Psoas muscle (tissue), 8 donors: Measurements from ENCODE around the gene SCAPER. TPM values are rescaled to one million over a fixed set of nuclear protein-coding genes. Genes with fewer than 3 reads are reported as not detected.

Source experiments
- ATAC-seq, 4 donors: fragments of 200-7000 bp; cut with Tn5 transposase; one replicate each; pipeline ENCODE4 v1.9.1; 2020; ENCODE audit warnings: moderate library complexity in 3 of 4, mild to moderate bottlenecking in 2 of 4
- DNase-seq, 2 donors: peaks; one replicate each; pipeline ENCODE4 v3.0.0-alpha.2; 2020
- H3K27ac ChIP-seq: fragments of 200-600 bp; one replicate; pipeline ENCODE4 v1.8.0; 2022
- H3K27me3 ChIP-seq, 3 donors: fragments of 200-600 bp in 1 of 3; one replicate each; pipeline versions ENCODE4 v1.6.1 to v1.8.0; 2013 to 2022; ENCODE audit warnings: low read length in 2 of 3, mild to moderate bottlenecking in 2 of 3, moderate library complexity in 1 of 3; ENCODE audit not compliant: insufficient read depth in 3 of 3
- H3K36me3 ChIP-seq, 2 donors: fragments of 200-600 bp in 1 of 2; one replicate each; pipeline versions ENCODE4 v1.6.1 to v1.8.0; 2013 to 2022; ENCODE audit warnings: low read depth in 1 of 2, mild to moderate bottlenecking in 1 of 2, moderate library complexity in 1 of 2; ENCODE audit not compliant: insufficient read depth in 1 of 2
- H3K4me1 ChIP-seq: fragments of 200-600 bp; one replicate; pipeline ENCODE4 v1.8.0; 2022
- H3K4me3 ChIP-seq: fragments of 200-600 bp; one replicate; pipeline ENCODE4 v1.8.0; 2022; ENCODE audit warnings: mild to moderate bottlenecking
- H3K9me3 ChIP-seq: fragments of 200-600 bp; one replicate; pipeline ENCODE4 v1.8.0; 2022
- CTCF ChIP-seq: fragments of 200-600 bp; IDR thresholded peaks from one replicate; pipeline ENCODE4 v1.8.0; 2022; ENCODE audit warnings: antibody characterized with exemption
- WGBS, 3 donors: extraction: QIAGEN DNeasy Blood & Tissue Kit; methylation state at CpG; one replicate each; pipeline versions ENCODE4 v1.1.6 to v1.1.7; 2013; 5-methylcytosine and 5-hydroxymethylcytosine counted together
- intact Hi-C, 2 donors: fragments of 100-400 bp; cut with DNase I; formaldehyde crosslinking; loops; one replicate each; pipeline versions ENCODE4 v1.11.0 to v1.14.2; 2022
- polyA plus RNA-seq, 3 donors: library from polyadenylated mRNA; stranded (reverse); fragments of 200-250 nt; gene quantifications; one replicate each; pipeline ENCODE4 v1.2.3, GENCODE V29; 2013
- total RNA-seq, 4 donors: library from RNA; stranded (reverse); fragmentation: NEBNext Ultra II Directional in 2 of 4; extraction: Animal tissue kit (Norgen Biotek cat#: 25700) in 2 of 4; gene quantifications; one replicate each; pipeline versions ENCODE4 v1.2.1 to v1.2.4, GENCODE V29; 2021 to 2023
- donor health status: healthy with polysubstance abuse.
- donor health status: DM: no; HTN: no; CAD: no; lungs with moderate emphysema.
- donor health status: Bipolar disorder and iron deficiency.
- donor health status: healthy.
- donor health status: DM: yes; HTN: yes; CAD: no.
- donor health status: DM: no; HTN: no; CAD: no.
- donor health status: DM: no; HTN: no; CAD: no.
- donor health status: DM: yes; HTN: yes; CAD: no.

SCAPER gene
- total and polyA plus RNA-seq, 7 donors = 4.1 to 28.7 (median 20.0) TPM

GRCh38 chr15:76772776-76773175 lies 132.4 kb downstream of the SCAPER start:
- H3K27me3 ChIP-seq = no peaks in the 10 kb centered on the region
- H3K27ac ChIP-seq = no peak overlapping the region
- WGBS, 3 donors = 90 to 95% (median 95%) methylated on average over 1 of the region's 1 CpG
- H3K9me3 ChIP-seq = no peaks in the 10 kb centered on the region
- no peaks in the 10 kb centered on the region for H3K4me1 ChIP-seq
- intact Hi-C loops = no loop called here
- no peak for TF ChIP-seq CTCF
- ATAC-seq (no peak), DNase-seq (no peak)
- peaks cover 3 to 13% of the 10 kb centered on the region in 2 donors for H3K36me3 ChIP-seq
- H3K4me3 ChIP-seq = no peak overlapping the region

DNA sequence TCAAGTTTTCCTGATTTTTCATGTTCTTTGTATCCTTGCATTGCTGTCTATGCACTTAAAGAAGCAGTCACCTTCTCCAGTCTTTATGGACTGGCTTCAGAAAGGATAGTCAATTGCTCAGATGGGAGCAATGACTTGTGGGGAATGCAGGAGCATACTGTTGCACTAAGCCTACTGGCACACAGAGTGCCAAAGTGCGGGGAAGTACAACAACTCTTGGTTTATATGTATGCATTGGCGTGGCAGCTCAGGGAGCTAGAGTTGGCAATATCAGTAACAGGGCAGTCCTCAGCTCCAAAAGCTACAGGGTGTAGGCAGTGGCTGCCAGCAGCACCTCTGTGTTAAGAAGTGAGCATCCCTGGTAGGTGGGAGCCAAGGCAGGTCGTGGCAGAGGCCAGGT lies 141.1 kb downstream of the SCAPER start:
- WGBS, 3 donors = 93 to 95% (median 94%) methylated on average over 3 of the region's 3 CpGs
- Histone ChIP-seq H3K27ac (no peak overlapping the region), H3K27me3 (no peaks in the 10 kb centered on the region), H3K9me3 (peaks cover 4% of the 10 kb centered on the region), H3K36me3 (peaks cover 6 to 78% of the 10 kb centered on the region in 2 donors), H3K4me1 (no peaks in the 10 kb centered on the region), H3K4me3 (no peak overlapping the region)
- intact Hi-C loops = no loop called here
- ATAC-seq (no peak), DNase-seq (no peak)
- no peak for TF ChIP-seq CTCF

- H3K36me3 ChIP-seq = peaks cover 6 to 82% of the 10 kb centered on the region in 2 donors
- ATAC-seq = no peak
- H3K9me3 ChIP-seq = peaks cover 4% of the 10 kb centered on the region
- WGBS, 3 donors = 97 to 100% (median 99%) methylated on average over 2 of the region's 2 CpGs
- no peak for DNase-seq
- no peak for TF ChIP-seq CTCF
- no peak overlapping the region for H3K27ac ChIP-seq
- H3K4me3 ChIP-seq = no peak overlapping the region
- no peaks in the 10 kb centered on the region for H3K27me3 ChIP-seq
- intact Hi-C loops = no loop called here
- H3K4me1 ChIP-seq = no peaks in the 10 kb centered on the region
These were observed 141.6 kb downstream of the SCAPER start for GRCh38 chr15:76763554-76763953.

DNA sequence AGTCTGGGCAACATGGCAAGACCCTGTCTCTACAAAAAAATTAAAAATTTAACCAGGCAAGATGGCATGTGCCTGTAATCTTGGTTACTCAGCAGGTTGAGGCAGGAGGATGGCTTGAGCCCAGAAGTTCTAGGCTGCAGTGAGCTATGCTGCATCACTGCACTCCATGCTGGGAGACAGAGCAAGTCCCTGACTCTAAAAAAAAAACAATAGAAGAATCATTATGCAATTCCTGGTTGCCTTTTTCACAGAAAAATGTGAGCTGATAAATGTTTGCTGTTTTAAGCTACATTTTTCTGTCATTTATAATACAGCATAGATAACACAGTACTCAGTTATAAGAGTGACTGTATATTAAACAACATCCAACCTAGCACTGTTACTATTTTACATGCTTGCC lies 148.8 kb downstream of the SCAPER start:
- Histone ChIP-seq H3K27me3 (no peaks in the 10 kb centered on the region), H3K9me3 (peaks cover 3% of the 10 kb centered on the region), H3K27ac (no peak overlapping the region), H3K4me1 (no peaks in the 10 kb centered on the region), H3K36me3 (peaks cover 2 to 51% of the 10 kb centered on the region in 2 donors), H3K4me3 (no peak overlapping the region)
- no peak for TF ChIP-seq CTCF
- no peak for DNase-seq
- intact Hi-C loops = no loop called here
- ATAC-seq = no peak

DNA sequence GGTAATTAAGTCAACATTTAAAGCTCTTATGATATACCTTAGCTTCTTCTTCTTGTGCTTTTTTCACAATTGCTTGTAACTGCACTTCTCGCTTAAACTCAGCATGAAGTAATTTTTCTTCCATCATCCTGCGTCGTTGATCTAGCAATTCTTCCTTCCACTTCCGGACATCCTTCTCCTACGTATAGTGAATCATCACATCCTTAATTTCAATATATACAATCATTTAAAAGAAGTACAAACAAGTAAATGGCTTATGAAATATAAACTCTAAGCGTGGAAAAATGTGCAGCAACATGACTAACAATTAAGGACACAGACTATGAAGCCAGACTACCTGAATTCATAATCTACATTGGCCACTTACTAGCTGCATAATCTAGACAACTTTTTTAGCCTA lies 151.4 kb downstream of the SCAPER start:
- ATAC-seq (no peak), DNase-seq (no peak)
- H3K36me3 ChIP-seq = peaks cover 0 to 25% of the 10 kb centered on the region in 2 donors
- TF ChIP-seq CTCF = no peak
- no peaks in the 10 kb centered on the region for H3K4me1 ChIP-seq
- H3K27me3 ChIP-seq = no peaks in the 10 kb centered on the region
- intact Hi-C loops = no loop called here
- H3K9me3 ChIP-seq = peaks cover 6% of the 10 kb centered on the region
- H3K4me3 ChIP-seq = no peak overlapping the region
- no peak overlapping the region for H3K27ac ChIP-seq
- WGBS, 3 donors = 89 to 96% (median 92%) methylated on average over 6 of the region's 6 CpGs
